Prostate gland (tissue), 2 donors: ENCODE results near the gene SPG21. TPM values are rescaled to one million over a fixed set of nuclear protein-coding genes. Genes with fewer than 3 reads are reported as not detected.
A peak's percentile ranks its signal among the peaks of the same experiment; 100 is the strongest.

Experiments
- DNase-seq: peaks from one replicate; pipeline ENCODE4 v3.0.0-alpha.2; 2019; ENCODE audit warnings: low spot score
- H3K27ac ChIP-seq, 2 donors: fragments of 200-600 bp; sonication (generic); 2 replicates each; pipeline ENCODE4 v1.5.1; 2017 to 2019
- H3K27me3 ChIP-seq: fragments of 200-600 bp; sonication (generic); replicated peaks from 2 replicates; pipeline ENCODE4 v1.5.1; 2019; ENCODE audit not compliant: insufficient read depth
- H3K36me3 ChIP-seq, 2 donors: fragments of 200-600 bp; sonication (generic); 1 replicate in 1 of 2; 2 replicates in 1 of 2; pipeline versions ENCODE4 v1.5.1 to v1.8.1; 2017 to 2019
- H3K4me1 ChIP-seq: fragments of 200-600 bp; sonication (generic); replicated peaks from 2 replicates; pipeline ENCODE4 v1.5.1; 2019
- H3K4me3 ChIP-seq, 2 donors: fragments of 200-600 bp; sonication (generic); 2 replicates each; pipeline ENCODE4 v1.5.1; 2017 to 2019
- H3K9me3 ChIP-seq: fragments of 200-600 bp; sonication (generic); 2 replicates; pipeline ENCODE4 v1.5.1; 2017
- CTCF ChIP-seq, 4 experiments: fragments of 200-600 bp in 2 of 4; fragments of 450-650 bp in 2 of 4; sonication (generic) in 2 of 4; IDR thresholded peaks; 1 replicate in 3 of 4; 2 replicates in 1 of 4; pipeline ENCODE4 v1.5.1; 2016 to 2019; ENCODE audit warnings: antibody characterized with exemption in 4 of 4, mild to moderate bottlenecking in 2 of 4, moderate library complexity in 2 of 4
- POLR2A ChIP-seq: fragments of 450-650 bp; IDR thresholded peaks from one replicate; pipeline ENCODE4 v1.6.1; 2016; ENCODE audit warnings: antibody characterized with exemption, mild to moderate bottlenecking
- POLR2AphosphoS5 ChIP-seq: sonication (generic); formaldehyde crosslinking; IDR thresholded peaks from one replicate; pipeline ENCODE4 v1.6.1; 2017; ENCODE audit warnings: antibody characterized with exemption
- WGBS: methylation state at CpG from one replicate; pipeline ENCODE4 v1.1.5; 2018; 5-methylcytosine and 5-hydroxymethylcytosine counted together
- intact Hi-C: fragments of 100-400 bp; cut with DNase I; formaldehyde crosslinking; loops from one replicate; pipeline ENCODE4 v1.14.2; 2022
- total RNA-seq, 2 donors: library from RNA; depleted of rRNA; stranded (reverse); fragments of >200 nt; gene quantifications; one replicate each; pipeline ENCODE4 v1.1.0, GENCODE V29; 2016

The SPG21 gene
- total RNA-seq, 2 donors from 2014 or later: 95.8 to 98.8 TPM

- no peaks in the 10 kb centered on the region for H3K4me1 ChIP-seq
- no peaks in the 10 kb centered on the region for H3K9me3 ChIP-seq
- H3K27ac ChIP-seq: no peak overlapping the region
- H3K36me3 ChIP-seq: no peaks in the 10 kb centered on the region
- intact Hi-C loops: loop anchor here (2.0 to 10.0 kb wide), 4 partner anchors 48 to 240 kb away; partner anchors contain the start of gene CLPX
- H3K27me3 ChIP-seq: no peaks in the 10 kb centered on the region
- WGBS: 93% methylated on average over 11 of the region's 11 CpGs
- H3K4me3 ChIP-seq: no peak overlapping the region
- no peak for TF ChIP-seq CTCF (IDR thresholded peaks at IDR 0.05)
- TF ChIP-seq POLR2A: no peak
- no peak for TF ChIP-seq POLR2AphosphoS5
- no peak for DNase-seq
These were observed 45.0 kb upstream of the SPG21 start for GRCh38 chr15:65034719-65035118.

- intact Hi-C loops: loop anchor here (2.0 to 10.0 kb wide), 3 partner anchors 49 to 241 kb away; partner anchors contain the start of gene CLPX
- no peak overlapping the region for H3K27ac ChIP-seq
- H3K4me3 ChIP-seq: no peak overlapping the region
- no peaks in the 10 kb centered on the region for H3K9me3 ChIP-seq
- H3K4me1 ChIP-seq: no peaks in the 10 kb centered on the region
- DNase-seq: no peak
- no peaks in the 10 kb centered on the region for H3K27me3 ChIP-seq
- WGBS: 4% methylated on average over 4 of the region's 4 CpGs
- TF ChIP-seq CTCF (IDR thresholded peaks at IDR 0.05) (peak in 2 of 4 experiments; percentile 50 to 56), POLR2AphosphoS5 (no peak)
- H3K36me3 ChIP-seq: no peaks in the 10 kb centered on the region
These were observed 44.0 kb upstream of the SPG21 start for GRCh38 chr15:65033659-65034269.

GRCh38 chr15:65032801-65033537 lies 43.3 kb upstream of the SPG21 start:
- Histone ChIP-seq H3K9me3 (no peaks in the 10 kb centered on the region), H3K4me3 (no peak overlapping the region), H3K27ac (no peak overlapping the region), H3K27me3 (no peaks in the 10 kb centered on the region), H3K4me1 (peaks cover 4% of the 10 kb centered on the region), H3K36me3 (no peaks in the 10 kb centered on the region)
- TF ChIP-seq POLR2AphosphoS5 (peak; percentile 21), POLR2A (no peak), CTCF (IDR thresholded peaks at IDR 0.05) (peak; percentile 16 to 73 (median 50))
- WGBS: 22% methylated on average over 13 of the region's 13 CpGs
- intact Hi-C loops: loop anchor here (5.0 to 10.0 kb wide), 2 partner anchors 154 to 242 kb away; partner anchors contain the start of gene CLPX
- peak; percentile 42 for DNase-seq

- TF ChIP-seq POLR2A (no peak), POLR2AphosphoS5 (no peak), CTCF (IDR thresholded peaks at IDR 0.05) (no peak)
- Histone ChIP-seq H3K27ac (peak overlapping the region in 1 of 2 donors; percentile 71), H3K4me1 (peaks cover 6% of the 10 kb centered on the region), H3K27me3 (no peaks in the 10 kb centered on the region), H3K36me3 (no peaks in the 10 kb centered on the region), H3K4me3 (peak overlapping the region; percentile 86 to 87), H3K9me3 (no peaks in the 10 kb centered on the region)
- intact Hi-C loops: loop anchor here (5.0 to 10.0 kb wide), 2 partner anchors 158 to 245 kb away; partner anchors contain the start of gene CLPX
- no peak for DNase-seq
- 62% methylated on average over 12 of the region's 12 CpGs for WGBS
These were observed 40.1 kb upstream of the SPG21 start for GRCh38 chr15:65029736-65030208.
